Activated CD8-positive, alpha-beta T cell treated with anti-CD3 and anti-CD28 coated beads for 36 hours (primary cell): Measurements from ENCODE around the gene PNPLA1. TPM values are rescaled to one million over a fixed set of nuclear protein-coding genes. Genes with fewer than 3 reads are reported as not detected.

Experiments
- ATAC-seq: fragments of 200-7000 bp; cut with Tn5 transposase; one replicate; pipeline ENCODE4 v1.10.0; 2021; ENCODE audit warnings: mild to moderate bottlenecking, moderate library complexity
- CTCF ChIA-PET: fragments of 350-600 bp; sonication (Branson Sonifier 250); formaldehyde crosslinking; loops from one replicate; lab custom pipeline; 2021; ENCODE audit warnings: antibody characterized with exemption; lab: Charles Lee
- POLR2A ChIA-PET: fragments of 350-600 bp; sonication (Branson Sonifier 250); formaldehyde crosslinking; loops from one replicate; lab custom pipeline; 2021; ENCODE audit warnings: antibody characterized with exemption; lab: Charles Lee
- DNase-seq: peaks from one replicate; pipeline ENCODE4 v3.0.0-alpha.2; 2020
- H3K27ac Mint-ChIP-seq: one replicate; pipeline ENCODE4 v1.8.0; 2021; ENCODE audit warnings: mild to moderate bottlenecking, mixed read lengths
- H3K27me3 Mint-ChIP-seq: one replicate; pipeline ENCODE4 v1.8.0; 2021; ENCODE audit warnings: mixed read lengths
- H3K36me3 Mint-ChIP-seq: one replicate; pipeline ENCODE4 v1.8.0; 2021; ENCODE audit warnings: low read depth, mixed read lengths
- H3K4me1 Mint-ChIP-seq: one replicate; pipeline ENCODE4 v1.8.0; 2021; ENCODE audit warnings: low read depth, mixed read lengths
- H3K4me3 Mint-ChIP-seq: one replicate; pipeline ENCODE4 v1.8.0; 2021; ENCODE audit warnings: mild to moderate bottlenecking, moderate library complexity, mixed read lengths
- H3K9me3 Mint-ChIP-seq: one replicate; pipeline ENCODE4 v1.8.0; 2021; ENCODE audit warnings: mixed read lengths
- CTCF ChIP-seq: fragments of 200-600 bp; IDR thresholded peaks from one replicate; pipeline ENCODE4 v1.8.0; 2022; ENCODE audit warnings: antibody characterized with exemption, mild to moderate bottlenecking
- intact Hi-C: fragments of 100-400 bp; cut with micrococcal nuclease; formaldehyde crosslinking; loops from one replicate; pipeline ENCODE4 v1.10.0; 2022
- total RNA-seq, 2 experiments: library from RNA; stranded (reverse); gene quantifications; one replicate each; pipeline ENCODE4 v1.2.3, GENCODE V29; 2021

PNPLA1 gene
- total RNA-seq, 2 experiments from 2014 or later: not detected

GRCh38 chr6:36280983-36281382, 11.1 kb downstream of the PNPLA1 start:
- Mint-ChIP-seq H3K9me3 (no peaks in the 10 kb centered on the region), H3K36me3 (no peaks in the 10 kb centered on the region), H3K27me3 (peaks cover 33% of the 10 kb centered on the region), H3K27ac (no peak overlapping the region), H3K4me3 (no peak overlapping the region), H3K4me1 (peaks cover 2% of the 10 kb centered on the region)
- no peak for ATAC-seq
- ChIA-PET CTCF (interaction anchor here (0.9 to 2.8 kb wide), 2 partner anchors 16 to 22 kb away, joined by 3 to 10 read pairs; no protein-coding TSS in a partner anchor), POLR2A (no interaction called here)
- no peak for DNase-seq
- intact Hi-C loops: no loop called here
- TF ChIP-seq CTCF: no peak

GRCh38 chr6:36283608-36284007, 13.7 kb downstream of the PNPLA1 start:
- intact Hi-C loops: no loop called here
- ChIA-PET POLR2A (no interaction called here), CTCF (interaction anchor here (2.0 kb wide), 1 partner anchor 19 kb away, joined by 14 read pairs; no protein-coding TSS in a partner anchor)
- Mint-ChIP-seq H3K27me3 (peaks cover 37% of the 10 kb centered on the region), H3K36me3 (no peaks in the 10 kb centered on the region), H3K4me3 (no peak overlapping the region), H3K27ac (no peak overlapping the region), H3K9me3 (no peaks in the 10 kb centered on the region), H3K4me1 (peaks cover 8% of the 10 kb centered on the region)
- TF ChIP-seq CTCF: no peak
- DNase-seq: no peak
- no peak for ATAC-seq

- DNase-seq (no peak), ATAC-seq (no peak)
- no peaks in the 10 kb centered on the region for H3K9me3 Mint-ChIP-seq
- TF ChIP-seq CTCF: no peak
- intact Hi-C loops: no loop called here
- no peak overlapping the region for H3K4me3 Mint-ChIP-seq
- ChIA-PET CTCF (no interaction called here), POLR2A (no interaction called here)
- peaks cover 8% of the 10 kb centered on the region for H3K4me1 Mint-ChIP-seq
- H3K27me3 Mint-ChIP-seq: peaks cover 35% of the 10 kb centered on the region
- no peak overlapping the region for H3K27ac Mint-ChIP-seq
- no peaks in the 10 kb centered on the region for H3K36me3 Mint-ChIP-seq
Measured at GRCh38 chr6:36284359-36284758, 14.5 kb downstream of the PNPLA1 start.

GRCh38 chr6:36285187-36285671, 15.4 kb downstream of the PNPLA1 start:
- H3K27me3 Mint-ChIP-seq: peaks cover 35% of the 10 kb centered on the region
- DNase-seq (peak; percentile 5), ATAC-seq (no peak)
- intact Hi-C loops: no loop called here
- H3K27ac Mint-ChIP-seq: no peak overlapping the region
- no peak for TF ChIP-seq CTCF
- ChIA-PET CTCF (interaction anchor here (1.7 kb wide), 1 partner anchor 17 kb away, joined by 8 read pairs; no protein-coding TSS in a partner anchor), POLR2A (no interaction called here)
- peaks cover 8% of the 10 kb centered on the region for H3K4me1 Mint-ChIP-seq
- H3K9me3 Mint-ChIP-seq: no peaks in the 10 kb centered on the region
- no peak overlapping the region for H3K4me3 Mint-ChIP-seq
- no peaks in the 10 kb centered on the region for H3K36me3 Mint-ChIP-seq

- no peak overlapping the region for H3K4me3 Mint-ChIP-seq
- no peaks in the 10 kb centered on the region for H3K36me3 Mint-ChIP-seq
- DNase-seq (no peak), ATAC-seq (no peak)
- peaks cover 8% of the 10 kb centered on the region for H3K4me1 Mint-ChIP-seq
- H3K27me3 Mint-ChIP-seq: peaks cover 35% of the 10 kb centered on the region
- CTCF ChIA-PET: interaction anchor here (1.7 kb wide), 1 partner anchor 16 kb away, joined by 8 read pairs; no protein-coding TSS in a partner anchor
- no peak overlapping the region for H3K27ac Mint-ChIP-seq
- intact Hi-C loops: no loop called here
- TF ChIP-seq CTCF: no peak
- H3K9me3 Mint-ChIP-seq: no peaks in the 10 kb centered on the region
- POLR2A ChIA-PET: no interaction called here
Measured at GRCh38 chr6:36285797-36286196, 15.9 kb downstream of the PNPLA1 start.
